Measurements from ENCODE around the gene CAPZA2.

DNA sequence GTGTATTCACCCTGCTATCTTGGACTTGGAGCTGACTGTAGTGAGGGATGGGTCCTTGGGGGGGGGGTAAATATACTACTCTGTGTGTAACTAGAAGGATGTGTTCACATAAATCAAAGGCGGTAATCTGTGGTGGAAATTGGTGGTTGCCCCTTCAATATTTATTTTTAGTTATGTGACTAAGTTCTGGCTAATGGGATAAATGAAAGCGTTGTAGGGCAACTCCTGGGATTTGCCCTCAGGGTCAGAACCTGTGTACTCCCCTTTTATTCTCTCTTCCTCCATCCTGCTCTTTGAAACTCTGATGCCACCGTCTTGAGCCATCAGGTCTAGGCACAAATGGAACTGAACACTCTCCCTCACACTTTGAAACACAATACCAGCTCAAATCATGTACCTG lies 66.6 kb downstream of the CAPZA2 start:
- TF ChIP-seq CTCF (IDR thresholded peaks at IDR 0.05): no peak
- no peak for TF ChIP-seq POLR2A (IDR thresholded peaks at IDR 0.05)
- TF ChIP-seq POLR2AphosphoS5 (IDR thresholded peaks at IDR 0.05): no peak
- TF ChIP-seq EP300 (IDR thresholded peaks at IDR 0.05): no peak

Measured in suprapubic skin (tissue), 4 donors.